ENCODE measurements around the gene METTL16.

METTL16 gene

DNA sequence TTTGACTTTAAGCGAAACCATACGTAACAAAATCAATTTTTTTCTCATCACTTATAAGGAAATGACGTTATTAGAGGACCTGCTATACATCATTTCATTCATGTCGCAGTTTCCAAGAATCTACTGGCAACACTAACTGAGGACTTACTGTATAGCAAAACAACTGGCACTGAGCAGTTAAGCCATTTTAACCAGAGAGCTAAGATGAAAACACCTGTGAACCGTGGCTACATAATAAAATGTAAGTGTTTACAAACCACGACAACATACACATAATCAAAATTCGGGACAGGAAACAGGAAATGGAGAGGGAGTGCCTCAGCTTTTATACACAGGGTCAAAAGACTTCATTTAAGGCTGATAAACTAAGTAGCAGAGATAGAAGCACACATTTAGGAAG, 29.5 kb downstream of the METTL16 start:
- H4K20me1 ChIP-seq (ENCODE audit: insufficient read depth, low read length, poor library complexity, severe bottlenecking), result peaks cover 12% of the 10 kb centered on the region
- H3K9me3 ChIP-seq (ENCODE audit: insufficient read depth, low read depth, low read length), result no peaks in the 10 kb centered on the region
- H3K4me2 ChIP-seq (ENCODE audit: low read depth, low read length, poor library complexity, severe bottlenecking), result peak overlapping the region; percentile 63
- TF ChIP-seq, protein P1, sequence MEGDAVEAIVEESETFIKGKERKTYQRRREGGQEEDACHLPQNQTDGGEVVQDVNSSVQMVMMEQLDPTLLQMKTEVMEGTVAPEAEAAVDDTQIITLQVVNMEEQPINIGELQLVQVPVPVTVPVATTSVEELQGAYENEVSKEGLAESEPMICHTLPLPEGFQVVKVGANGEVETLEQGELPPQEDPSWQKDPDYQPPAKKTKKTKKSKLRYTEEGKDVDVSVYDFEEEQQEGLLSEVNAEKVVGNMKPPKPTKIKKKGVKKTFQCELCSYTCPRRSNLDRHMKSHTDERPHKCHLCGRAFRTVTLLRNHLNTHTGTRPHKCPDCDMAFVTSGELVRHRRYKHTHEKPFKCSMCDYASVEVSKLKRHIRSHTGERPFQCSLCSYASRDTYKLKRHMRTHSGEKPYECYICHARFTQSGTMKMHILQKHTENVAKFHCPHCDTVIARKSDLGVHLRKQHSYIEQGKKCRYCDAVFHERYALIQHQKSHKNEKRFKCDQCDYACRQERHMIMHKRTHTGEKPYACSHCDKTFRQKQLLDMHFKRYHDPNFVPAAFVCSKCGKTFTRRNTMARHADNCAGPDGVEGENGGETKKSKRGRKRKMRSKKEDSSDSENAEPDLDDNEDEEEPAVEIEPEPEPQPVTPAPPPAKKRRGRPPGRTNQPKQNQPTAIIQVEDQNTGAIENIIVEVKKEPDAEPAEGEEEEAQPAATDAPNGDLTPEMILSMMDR (conservative IDR thresholded peaks at IDR 0.05; ENCODE audit: low read length), result no peak
- no peak for TF ChIP-seq EZH2phosphoT487 (IDR thresholded peaks at IDR 0.05; ENCODE audit: borderline replicate concordance)
- peaks cover 46% of the 10 kb centered on the region for H3K79me2 ChIP-seq (ENCODE audit: insufficient read depth, low read length)
- H3K9me2 ChIP-seq (replicated peaks; ENCODE audit: low read depth, low read length), result no peaks in the 10 kb centered on the region
- H3K27me3 ChIP-seq (ENCODE audit: insufficient read depth, low read length, poor library complexity, severe bottlenecking), result no peaks in the 10 kb centered on the region
- no peak overlapping the region for H2AFZ ChIP-seq (ENCODE audit: low read length)
- H3K4me3 ChIP-seq (ENCODE audit: low read length, poor library complexity, severe bottlenecking), result peak overlapping the region; percentile 39
- peak overlapping the region; percentile 8 for H3K9ac ChIP-seq (ENCODE audit: low read depth, low read length, poor library complexity, severe bottlenecking)
- H3K36me3 ChIP-seq (ENCODE audit: insufficient read depth, low read length), result peaks cover 11% of the 10 kb centered on the region; the same call in 1 of the 2 replicates
- H3K4me1 ChIP-seq (ENCODE audit: insufficient read depth, low read length, poor library complexity, severe bottlenecking), result peaks cover 12% of the 10 kb centered on the region
- no peaks in the 10 kb centered on the region for H3F3A ChIP-seq (ENCODE audit: low read depth)

- peaks cover 41% of the 10 kb centered on the region for H3K79me2 ChIP-seq (ENCODE audit: insufficient read depth, low read length)
- H3K27me3 ChIP-seq (ENCODE audit: insufficient read depth, low read length, poor library complexity, severe bottlenecking), result no peaks in the 10 kb centered on the region
- no peak overlapping the region for H2AFZ ChIP-seq (ENCODE audit: low read length)
- H3K4me2 ChIP-seq (ENCODE audit: low read depth, low read length, poor library complexity, severe bottlenecking), result peak overlapping the region; percentile 63
- TF ChIP-seq EZH2phosphoT487 (IDR thresholded peaks at IDR 0.05; ENCODE audit: borderline replicate concordance), result no peak
- TF ChIP-seq, protein P1 (conservative IDR thresholded peaks at IDR 0.05; ENCODE audit: low read length), result no peak
- H3K9me3 ChIP-seq (ENCODE audit: insufficient read depth, low read depth, low read length), result no peaks in the 10 kb centered on the region
- peaks cover 13% of the 10 kb centered on the region; the same call in 1 of the 2 replicates for H3K36me3 ChIP-seq (ENCODE audit: insufficient read depth, low read length)
- H3K9me2 ChIP-seq (replicated peaks; ENCODE audit: low read depth, low read length), result no peaks in the 10 kb centered on the region
- no peaks in the 10 kb centered on the region for H3F3A ChIP-seq (ENCODE audit: low read depth)
- peaks cover 12% of the 10 kb centered on the region for H4K20me1 ChIP-seq (ENCODE audit: insufficient read depth, low read length, poor library complexity, severe bottlenecking)
- H3K9ac ChIP-seq (ENCODE audit: low read depth, low read length, poor library complexity, severe bottlenecking), result peak overlapping the region; percentile 8
- H3K4me3 ChIP-seq (ENCODE audit: low read length, poor library complexity, severe bottlenecking), result no peak overlapping the region
- H3K4me1 ChIP-seq (ENCODE audit: insufficient read depth, low read length, poor library complexity, severe bottlenecking), result peaks cover 12% of the 10 kb centered on the region
These were observed 29.9 kb downstream of the METTL16 start for GRCh38 chr17:2481760-2482159.

- H4K20me1 ChIP-seq (ENCODE audit: insufficient read depth, low read length, poor library complexity, severe bottlenecking), result peaks cover 6% of the 10 kb centered on the region
- H2AFZ ChIP-seq (ENCODE audit: low read length), result no peak overlapping the region
- peaks cover 22% of the 10 kb centered on the region for H3K79me2 ChIP-seq (ENCODE audit: insufficient read depth, low read length)
- H3K9me3 ChIP-seq (ENCODE audit: insufficient read depth, low read depth, low read length), result no peaks in the 10 kb centered on the region
- H3F3A ChIP-seq (ENCODE audit: low read depth), result no peaks in the 10 kb centered on the region
- H3K9me2 ChIP-seq (replicated peaks; ENCODE audit: low read depth, low read length), result no peaks in the 10 kb centered on the region
- H3K36me3 ChIP-seq (ENCODE audit: insufficient read depth, low read length), result peaks cover 44% of the 10 kb centered on the region
- H3K4me1 ChIP-seq (ENCODE audit: insufficient read depth, low read length, poor library complexity, severe bottlenecking), result peaks cover 12% of the 10 kb centered on the region
- no peak overlapping the region for H3K4me3 ChIP-seq (ENCODE audit: low read length, poor library complexity, severe bottlenecking)
- H3K4me2 ChIP-seq (ENCODE audit: low read depth, low read length, poor library complexity, severe bottlenecking), result no peak overlapping the region
- H3K9ac ChIP-seq (ENCODE audit: low read depth, low read length, poor library complexity, severe bottlenecking), result no peak overlapping the region
- TF ChIP-seq, protein P1 (conservative IDR thresholded peaks at IDR 0.05; ENCODE audit: low read length), result no peak
- TF ChIP-seq EZH2phosphoT487 (IDR thresholded peaks at IDR 0.05; ENCODE audit: borderline replicate concordance), result no peak
- no peaks in the 10 kb centered on the region for H3K27me3 ChIP-seq (ENCODE audit: insufficient read depth, low read length, poor library complexity, severe bottlenecking)
These were observed 33.2 kb downstream of the METTL16 start for GRCh38 chr17:2478458-2478857.
